Trophoblast cell (in vitro differentiated cells and primary cell): ENCODE results near the gene ME3.
"Not testable (repeated sequence)": the region's sequence is repeated elsewhere in the genome, so short reads cannot be mapped to it uniquely, and the experiment has no call there.

ENCODE experiments used
- DNase-seq, 2 donors: peaks; one replicate each; pipeline ENCODE4 v3.0.0-alpha.2; 2016
- H2AFZ ChIP-seq: 2 replicates; pipeline ENCODE4 v1.6.1; 2013; ENCODE audit warnings: low read length, moderate library complexity, mild to moderate bottlenecking; ENCODE audit not compliant: insufficient read depth, poor library complexity
- H2AK5ac ChIP-seq: 2 replicates; pipeline ENCODE4 v1.6.1; 2013; ENCODE audit warnings: mild to moderate bottlenecking, low read length
- H2BK120ac ChIP-seq: 2 replicates; pipeline ENCODE4 v1.6.1; 2013; ENCODE audit warnings: low read length, mild to moderate bottlenecking, moderate library complexity; ENCODE audit not compliant: insufficient read depth, poor library complexity
- H2BK12ac ChIP-seq: 2 replicates; pipeline ENCODE4 v1.6.1; 2013; ENCODE audit warnings: mild to moderate bottlenecking, low read length, moderate library complexity
- H2BK5ac ChIP-seq: 2 replicates; pipeline ENCODE4 v1.6.1; 2013; ENCODE audit warnings: low read length, low read depth, moderate library complexity, mild to moderate bottlenecking; ENCODE audit not compliant: poor library complexity
- H3K14ac ChIP-seq: 2 replicates; pipeline ENCODE4 v1.6.1; 2013; ENCODE audit warnings: mild to moderate bottlenecking, low read length
- H3K18ac ChIP-seq: 2 replicates; pipeline ENCODE4 v1.6.1; 2013; ENCODE audit warnings: mild to moderate bottlenecking, low read length
- H3K23ac ChIP-seq: 2 replicates; pipeline ENCODE4 v1.6.1; 2013; ENCODE audit warnings: low read length
- H3K27ac ChIP-seq: 2 replicates; pipeline ENCODE4 v1.5.1; 2013; ENCODE audit warnings: low read depth, mild to moderate bottlenecking, inconsistent platforms, low read length, moderate library complexity
- H3K27me3 ChIP-seq: 2 replicates; pipeline ENCODE4 v1.6.1; 2013; ENCODE audit warnings: inconsistent platforms, mild to moderate bottlenecking, low read length, moderate library complexity; ENCODE audit not compliant: insufficient read depth
- H3K36me3 ChIP-seq, 2 experiments: 1 replicate in 1 of 2; 2 replicates in 1 of 2; pipeline ENCODE4 v1.6.1; 2013; ENCODE audit warnings: low read length in 2 of 2, mild to moderate bottlenecking in 2 of 2, moderate library complexity in 1 of 2; ENCODE audit not compliant: insufficient read depth in 2 of 2, control insufficient read depth in 1 of 2
- H3K4ac ChIP-seq: 2 replicates; pipeline ENCODE4 v1.6.1; 2013; ENCODE audit warnings: low read depth, mild to moderate bottlenecking, low read length, moderate library complexity
- H3K4me1 ChIP-seq, 2 experiments: 1 replicate in 1 of 2; 2 replicates in 1 of 2; pipeline ENCODE4 v1.6.1; 2013; ENCODE audit warnings: low read length in 2 of 2, mild to moderate bottlenecking in 2 of 2, moderate library complexity in 1 of 2; ENCODE audit not compliant: insufficient read depth in 2 of 2, control insufficient read depth in 1 of 2
- H3K4me2 ChIP-seq: 2 replicates; pipeline ENCODE4 v1.6.1; 2013; ENCODE audit warnings: inconsistent platforms, mild to moderate bottlenecking, low read length, moderate library complexity
- H3K4me3 ChIP-seq: 2 replicates; pipeline ENCODE4 v1.5.1; 2013; ENCODE audit warnings: mild to moderate bottlenecking, low read depth, low read length, inconsistent platforms
- H3K79me1 ChIP-seq: one replicate; pipeline ENCODE4 v1.6.1; 2013; ENCODE audit warnings: low read length
- H3K79me2 ChIP-seq: 2 replicates; pipeline ENCODE4 v1.6.1; 2013; ENCODE audit warnings: low read length, mild to moderate bottlenecking; ENCODE audit not compliant: control insufficient read depth, insufficient read depth, poor library complexity
- H3K9ac ChIP-seq: 2 replicates; pipeline ENCODE4 v1.6.1; 2013; ENCODE audit warnings: mild to moderate bottlenecking, low read length
- H3K9me3 ChIP-seq: 2 replicates; pipeline ENCODE4 v1.6.1; 2013; ENCODE audit warnings: low read depth, mild to moderate bottlenecking, control low read depth, inconsistent platforms, low read length; ENCODE audit not compliant: insufficient read depth
- H4K12ac ChIP-seq: 2 replicates; pipeline ENCODE4 v1.6.1; 2013; ENCODE audit warnings: low read depth, mild to moderate bottlenecking, low read length, moderate library complexity
- H4K8ac ChIP-seq: 2 replicates; pipeline ENCODE4 v1.6.1; 2013; ENCODE audit warnings: low read depth, mild to moderate bottlenecking, low read length, moderate library complexity
- H4K91ac ChIP-seq: one replicate; pipeline ENCODE4 v1.6.1; 2013; ENCODE audit warnings: low read depth, mild to moderate bottlenecking, low read length, moderate library complexity
- WGBS: extraction: QIAGEN DNeasy Blood & Tissue Kit; methylation state at CpG from one replicate; pipeline ENCODE4 v1.1.7; 2013; ENCODE audit warnings: missing lambda C conversion rate; ENCODE audit not compliant: insufficient read length, insufficient coverage; ENCODE audit errors: extremely low coverage; 5-methylcytosine and 5-hydroxymethylcytosine counted together

Gene ME3

DNA sequence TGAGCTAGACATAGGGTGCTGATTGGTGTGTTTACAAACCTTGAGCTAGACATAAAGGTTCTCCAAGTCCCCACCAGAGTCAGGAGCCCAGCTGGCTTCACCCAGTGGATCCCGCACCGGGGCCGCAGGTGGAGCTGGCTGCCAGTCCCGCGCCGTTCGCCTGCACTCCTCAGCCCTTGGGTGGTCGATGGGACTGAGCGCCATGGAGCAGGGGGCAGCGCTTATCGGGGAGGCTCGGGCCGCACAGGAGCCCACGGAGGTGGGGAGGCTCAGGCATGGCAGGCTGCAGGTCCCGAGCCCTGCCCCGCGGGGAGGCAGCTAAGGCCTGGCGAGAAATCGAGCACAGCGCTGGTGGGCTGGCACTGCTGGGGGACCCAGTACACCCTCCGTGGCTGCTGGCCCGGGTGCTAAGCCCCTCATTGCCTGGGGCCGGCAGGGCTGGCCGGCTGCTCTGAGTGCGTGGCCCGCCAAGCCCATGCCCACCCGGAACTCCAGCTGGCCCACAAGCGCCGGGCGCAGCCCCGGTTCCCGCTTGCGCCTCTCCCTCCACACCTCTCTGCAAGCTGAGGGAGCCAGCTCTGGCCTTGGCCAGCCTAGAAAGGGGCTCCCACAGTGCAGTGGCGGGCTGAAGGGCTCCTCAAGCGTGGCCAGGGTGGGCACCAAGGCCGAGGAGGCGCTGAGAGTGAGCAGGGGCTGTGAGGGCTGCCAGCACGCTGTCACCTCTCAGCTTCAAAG, 238.9 kb downstream of the ME3 start:
- not testable (repeated sequence) for H3K9ac ChIP-seq, H3K9me3 ChIP-seq, H3K27me3 ChIP-seq, H2BK120ac ChIP-seq, H3K36me3 ChIP-seq, H2AFZ ChIP-seq, DNase-seq, H4K12ac ChIP-seq, H3K4me3 ChIP-seq, H4K8ac ChIP-seq, H4K91ac ChIP-seq, H3K79me1 ChIP-seq, H3K23ac ChIP-seq, H3K4me1 ChIP-seq, H3K4me2 ChIP-seq, H3K14ac ChIP-seq, H3K4ac ChIP-seq, H3K18ac ChIP-seq, H2BK12ac ChIP-seq, H3K79me2 ChIP-seq, H2AK5ac ChIP-seq, H3K27ac ChIP-seq, H2BK5ac ChIP-seq
- no CpG with 5 or more reads among the region's 38 CpGs for WGBS

DNA sequence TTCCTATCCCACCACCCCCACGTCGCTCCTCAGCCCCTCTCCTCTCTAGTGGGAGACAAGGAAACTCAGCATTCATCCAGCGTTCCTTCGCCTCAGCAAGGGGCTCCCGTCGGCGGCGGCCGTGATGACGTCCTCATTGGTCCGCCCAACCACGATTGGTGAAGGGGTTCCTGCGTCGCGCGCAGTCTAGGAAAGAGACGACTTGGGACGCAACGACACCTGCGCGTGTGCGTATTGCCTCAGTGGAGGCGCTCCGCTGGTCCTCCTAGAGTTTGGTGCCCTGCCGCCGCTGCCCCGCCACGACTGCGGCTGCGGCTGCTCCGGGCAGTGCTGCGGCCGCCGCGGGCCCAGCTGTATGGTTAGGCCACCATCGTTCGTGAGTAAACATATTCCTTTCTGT, 241.2 kb downstream of the ME3 start:
- Histone ChIP-seq H3K27ac (no peak overlapping the region), H4K12ac (no peak overlapping the region), H3K9me3 (peaks cover 5% of the 10 kb centered on the region), H3K4me3 (no peak overlapping the region), H2AFZ (no peak overlapping the region), H3K4ac (no peak overlapping the region), H2BK12ac (no peak overlapping the region), H3K27me3 (no peaks in the 10 kb centered on the region), H3K36me3 (no peaks in the 10 kb centered on the region), H3K9ac (no peak overlapping the region), H3K18ac (no peak overlapping the region), H3K14ac (no peak overlapping the region), H2BK120ac (no peak overlapping the region), H2AK5ac (no peak overlapping the region), H2BK5ac (no peak overlapping the region), H4K91ac (no peak overlapping the region), H3K79me1 (no peaks in the 10 kb centered on the region), H3K79me2 (no peaks in the 10 kb centered on the region), H3K4me2 (no peak overlapping the region), H3K23ac (no peak overlapping the region), H3K4me1 (no peaks in the 10 kb centered on the region), H4K8ac (no peak overlapping the region)
- peak; percentile 51 to 60 for DNase-seq
- WGBS = no CpG with 5 or more reads among the region's 37 CpGs

DNA sequence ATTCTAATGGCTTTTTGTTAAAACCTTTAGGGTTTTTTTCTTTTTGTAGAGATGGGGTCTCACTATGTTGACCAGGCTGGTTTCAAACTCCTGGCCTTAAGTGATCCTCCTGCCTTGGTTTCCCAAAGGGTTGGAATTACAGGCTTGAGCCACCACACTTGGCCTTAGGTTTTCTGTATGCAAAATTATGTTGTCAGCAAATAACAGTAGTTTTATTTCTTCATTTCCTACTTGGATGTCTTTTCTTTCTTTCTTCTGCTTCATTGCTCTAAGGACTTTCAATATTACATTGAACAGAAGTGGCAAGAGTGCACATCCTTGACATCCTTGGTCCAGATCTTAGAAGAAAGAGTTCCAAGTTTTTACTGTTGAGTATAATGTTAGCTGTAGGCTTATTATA, 245.0 kb downstream of the ME3 start:
- Histone ChIP-seq H3K4me2 (no peak overlapping the region), H4K91ac (no peak overlapping the region), H2BK12ac (no peak overlapping the region), H4K8ac (no peak overlapping the region), H3K79me1 (peaks cover 3% of the 10 kb centered on the region), H3K36me3 (no peaks in the 10 kb centered on the region), H3K18ac (no peak overlapping the region), H3K14ac (no peak overlapping the region), H3K27ac (no peak overlapping the region), H3K27me3 (no peaks in the 10 kb centered on the region), H3K9ac (no peak overlapping the region), H4K12ac (no peak overlapping the region), H3K9me3 (peaks cover 3% of the 10 kb centered on the region), H2AFZ (no peak overlapping the region), H2BK120ac (no peak overlapping the region), H3K4me3 (no peak overlapping the region), H3K23ac (no peak overlapping the region), H3K79me2 (no peaks in the 10 kb centered on the region), H2AK5ac (no peak overlapping the region), H2BK5ac (no peak overlapping the region), H3K4ac (no peak overlapping the region), H3K4me1 (peaks cover under 1 to 2% of the 10 kb centered on the region in 2 experiments)
- no peak for DNase-seq

DNA sequence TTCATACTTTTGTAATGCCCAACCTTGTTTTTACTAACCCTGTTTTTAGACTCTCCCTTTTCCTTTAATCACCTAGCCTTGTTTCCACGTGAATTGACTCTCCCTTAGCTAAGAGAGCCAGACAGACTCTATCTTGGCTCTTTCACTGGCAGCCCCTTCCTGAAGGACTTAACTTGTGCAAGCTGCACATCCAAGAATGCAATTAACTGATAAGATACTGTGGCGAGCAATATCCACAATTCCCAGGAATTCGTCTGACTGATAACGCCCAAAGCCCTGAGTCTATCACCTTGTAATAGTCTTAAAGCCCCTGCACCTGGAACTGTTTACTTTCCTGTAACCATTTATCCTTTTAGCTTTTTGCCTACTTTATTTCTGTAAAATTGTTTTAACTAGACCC, 248.9 kb downstream of the ME3 start:
- H3K36me3 ChIP-seq, H4K12ac ChIP-seq, H3K9ac ChIP-seq, H4K8ac ChIP-seq, H3K79me1 ChIP-seq, H2BK12ac ChIP-seq, H4K91ac ChIP-seq, H3K18ac ChIP-seq, H3K27ac ChIP-seq, H2BK5ac ChIP-seq, H3K4me1 ChIP-seq, H3K23ac ChIP-seq, H3K4me3 ChIP-seq, H2AK5ac ChIP-seq, H3K14ac ChIP-seq, H2BK120ac ChIP-seq, H3K9me3 ChIP-seq, H3K27me3 ChIP-seq, H2AFZ ChIP-seq, H3K4me2 ChIP-seq, H3K79me2 ChIP-seq, H3K4ac ChIP-seq: not testable (repeated sequence)
- no CpG with 5 or more reads among the region's 4 CpGs for WGBS
- peak in 1 of 2 donors; percentile 40 for DNase-seq
